ENCODE data around the gene EMILIN2.

The EMILIN2 gene

GRCh38 chr18:2890606-2891005 is 43.8 kb downstream of the EMILIN2 start:
- H3K27ac ChIP-seq (ENCODE audit: low read length, poor library complexity, severe bottlenecking) = no peak overlapping the region
- no peak overlapping the region for H2BK5ac ChIP-seq (ENCODE audit: low read depth, low read length, poor library complexity, severe bottlenecking)
- no peaks in the 10 kb centered on the region for H3K27me3 ChIP-seq (ENCODE audit: control insufficient read depth in 1 of 2, insufficient read depth in 1 of 2, low read length in 2 of 2)
- 82% methylated on average over 5 of the region's 5 CpGs for WGBS
- DNase-seq = no peak
- no peak overlapping the region for H3K14ac ChIP-seq (ENCODE audit: low read length in 2 of 2)
- no peak overlapping the region for H3K4me3 ChIP-seq (ENCODE audit: insufficient read depth in 1 of 2, low read depth in 1 of 2, low read length in 2 of 2)
- no peak overlapping the region for H4K8ac ChIP-seq (ENCODE audit: low read length)
- H2BK15ac ChIP-seq (ENCODE audit: low read depth, poor library complexity, severe bottlenecking) = no peak overlapping the region
- H3K18ac ChIP-seq (ENCODE audit: low read depth in 1 of 2, low read length in 2 of 2) = no peak overlapping the region
- no peak overlapping the region for H3K4ac ChIP-seq (ENCODE audit: low read depth in 1 of 2, low read length in 2 of 2)
- H4K91ac ChIP-seq (ENCODE audit: low read length) = no peak overlapping the region
- peaks cover 8% of the 10 kb centered on the region for H3K9me3 ChIP-seq (ENCODE audit: control insufficient read depth, low read length)
- H2AK5ac ChIP-seq (ENCODE audit: low read length, severe bottlenecking) = no peak overlapping the region
- H3K9ac ChIP-seq (ENCODE audit: low read length) = no peak overlapping the region
- H3K23ac ChIP-seq (ENCODE audit: low read length in 2 of 2) = no peak overlapping the region
- peaks cover 0 to 40% of the 10 kb centered on the region in 2 experiments for H3K36me3 ChIP-seq (ENCODE audit: control insufficient read depth in 1 of 2, insufficient read depth in 2 of 2, low read depth in 1 of 2, low read length in 2 of 2)
- no peak overlapping the region for H3K4me2 ChIP-seq (ENCODE audit: low read length, poor library complexity, severe bottlenecking)
- no peaks in the 10 kb centered on the region for H3K79me1 ChIP-seq (replicated peaks; ENCODE audit: low read length, poor library complexity, severe bottlenecking)
- peaks cover 8% of the 10 kb centered on the region for H3K4me1 ChIP-seq (ENCODE audit: control insufficient read depth, insufficient read depth, low read depth, low read length)
- no peak overlapping the region for H2AFZ ChIP-seq (ENCODE audit: low read depth, low read length)
- H2BK120ac ChIP-seq (ENCODE audit: low read depth, low read length) = no peak overlapping the region
- no peak overlapping the region for H2BK12ac ChIP-seq (ENCODE audit: low read length in 2 of 2)

- H2BK120ac ChIP-seq (ENCODE audit: low read depth, low read length) = no peak overlapping the region
- no peak overlapping the region for H3K9ac ChIP-seq (ENCODE audit: low read length)
- no peak overlapping the region for H3K18ac ChIP-seq (ENCODE audit: low read depth in 1 of 2, low read length in 2 of 2)
- no peak overlapping the region for H4K8ac ChIP-seq (ENCODE audit: low read length)
- H3K4me1 ChIP-seq (ENCODE audit: control insufficient read depth, insufficient read depth, low read depth, low read length) = peaks cover 8% of the 10 kb centered on the region
- H3K14ac ChIP-seq (ENCODE audit: low read length in 2 of 2) = no peak overlapping the region
- H3K79me1 ChIP-seq (replicated peaks; ENCODE audit: low read length, poor library complexity, severe bottlenecking) = no peaks in the 10 kb centered on the region
- H4K91ac ChIP-seq (ENCODE audit: low read length) = no peak overlapping the region
- H3K27me3 ChIP-seq (ENCODE audit: control insufficient read depth in 1 of 2, insufficient read depth in 1 of 2, low read length in 2 of 2) = no peaks in the 10 kb centered on the region
- no peak overlapping the region for H2BK12ac ChIP-seq (ENCODE audit: low read length in 2 of 2)
- whole genome bisulfite sequencing = 85% methylated on average over 19 of the region's 20 CpGs
- H2BK5ac ChIP-seq (ENCODE audit: low read depth, low read length, poor library complexity, severe bottlenecking) = no peak overlapping the region
- H3K4me3 ChIP-seq (ENCODE audit: insufficient read depth in 1 of 2, low read depth in 1 of 2, low read length in 2 of 2) = no peak overlapping the region
- peaks cover 0 to 35% of the 10 kb centered on the region in 2 experiments for H3K36me3 ChIP-seq (ENCODE audit: control insufficient read depth in 1 of 2, insufficient read depth in 2 of 2, low read depth in 1 of 2, low read length in 2 of 2)
- DNase-seq = no peak
- no peak overlapping the region for H2AFZ ChIP-seq (ENCODE audit: low read depth, low read length)
- H3K4ac ChIP-seq (ENCODE audit: low read depth in 1 of 2, low read length in 2 of 2) = no peak overlapping the region
- peaks cover 2% of the 10 kb centered on the region for H3K9me3 ChIP-seq (ENCODE audit: control insufficient read depth, low read length)
- no peak overlapping the region for H2BK15ac ChIP-seq (ENCODE audit: low read depth, poor library complexity, severe bottlenecking)
- H3K27ac ChIP-seq (ENCODE audit: low read length, poor library complexity, severe bottlenecking) = no peak overlapping the region
- H3K4me2 ChIP-seq (ENCODE audit: low read length, poor library complexity, severe bottlenecking) = no peak overlapping the region
- H3K23ac ChIP-seq (ENCODE audit: low read length in 2 of 2) = no peak overlapping the region
- no peak overlapping the region for H2AK5ac ChIP-seq (ENCODE audit: low read length, severe bottlenecking)
These were observed 45.0 kb downstream of the EMILIN2 start for GRCh38 chr18:2891526-2892431.

DNA sequence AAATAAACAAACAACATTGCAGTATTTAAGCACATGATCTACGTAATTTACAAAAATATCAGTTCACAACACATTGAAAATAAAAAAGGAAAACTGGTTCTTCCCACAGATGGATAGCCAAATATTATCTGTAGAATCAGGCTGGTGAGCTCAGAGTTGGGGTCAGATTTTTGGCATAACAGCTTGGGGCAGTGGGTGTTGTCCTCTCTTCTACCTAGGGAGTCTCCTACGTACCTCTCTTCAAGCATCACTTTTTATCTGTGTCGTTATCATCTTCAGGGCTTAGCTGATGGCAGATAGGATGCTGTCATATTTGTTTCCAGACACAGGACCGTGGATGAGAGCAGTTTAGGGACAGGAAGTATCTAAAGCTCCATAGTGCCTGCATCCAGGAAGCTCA is 46.2 kb downstream of the EMILIN2 start:
- no peak overlapping the region for H3K4me3 ChIP-seq (ENCODE audit: insufficient read depth in 1 of 2, low read depth in 1 of 2, low read length in 2 of 2)
- no peak overlapping the region for H3K18ac ChIP-seq (ENCODE audit: low read depth in 1 of 2, low read length in 2 of 2)
- no peak overlapping the region for H3K27ac ChIP-seq (ENCODE audit: low read length, poor library complexity, severe bottlenecking)
- no peak overlapping the region for H2BK120ac ChIP-seq (ENCODE audit: low read depth, low read length)
- no peak overlapping the region for H3K14ac ChIP-seq (ENCODE audit: low read length in 2 of 2)
- no peak overlapping the region for H3K4me2 ChIP-seq (ENCODE audit: low read length, poor library complexity, severe bottlenecking)
- 86% methylated on average over 3 of the region's 4 CpGs for WGBS
- H3K23ac ChIP-seq (ENCODE audit: low read length in 2 of 2) = no peak overlapping the region
- peaks cover 13% of the 10 kb centered on the region for H3K4me1 ChIP-seq (ENCODE audit: control insufficient read depth, insufficient read depth, low read depth, low read length)
- no peak overlapping the region for H2BK15ac ChIP-seq (ENCODE audit: low read depth, poor library complexity, severe bottlenecking)
- no peaks in the 10 kb centered on the region for H3K27me3 ChIP-seq (ENCODE audit: control insufficient read depth in 1 of 2, insufficient read depth in 1 of 2, low read length in 2 of 2)
- no peak overlapping the region for H2BK12ac ChIP-seq (ENCODE audit: low read length in 2 of 2)
- no peak overlapping the region for H2BK5ac ChIP-seq (ENCODE audit: low read depth, low read length, poor library complexity, severe bottlenecking)
- H3K9ac ChIP-seq (ENCODE audit: low read length) = no peak overlapping the region
- peaks cover 0 to 24% of the 10 kb centered on the region in 2 experiments for H3K36me3 ChIP-seq (ENCODE audit: control insufficient read depth in 1 of 2, insufficient read depth in 2 of 2, low read depth in 1 of 2, low read length in 2 of 2)
- H2AFZ ChIP-seq (ENCODE audit: low read depth, low read length) = no peak overlapping the region
- H4K91ac ChIP-seq (ENCODE audit: low read length) = no peak overlapping the region
- no peak for DNase-seq
- no peak overlapping the region for H3K4ac ChIP-seq (ENCODE audit: low read depth in 1 of 2, low read length in 2 of 2)
- H3K79me1 ChIP-seq (replicated peaks; ENCODE audit: low read length, poor library complexity, severe bottlenecking) = no peaks in the 10 kb centered on the region
- H4K8ac ChIP-seq (ENCODE audit: low read length) = no peak overlapping the region
- H3K9me3 ChIP-seq (ENCODE audit: control insufficient read depth, low read length) = no peaks in the 10 kb centered on the region
- H2AK5ac ChIP-seq (ENCODE audit: low read length, severe bottlenecking) = no peak overlapping the region

- no peak overlapping the region for H3K23ac ChIP-seq (ENCODE audit: low read length in 2 of 2)
- WGBS = 93% methylated on average over 5 of the region's 5 CpGs
- H4K8ac ChIP-seq (ENCODE audit: low read length) = no peak overlapping the region
- H3K27ac ChIP-seq (ENCODE audit: low read length, poor library complexity, severe bottlenecking) = no peak overlapping the region
- H3K9me3 ChIP-seq (ENCODE audit: control insufficient read depth, low read length) = no peaks in the 10 kb centered on the region
- no peak for DNase-seq
- H3K36me3 ChIP-seq (ENCODE audit: control insufficient read depth in 1 of 2, insufficient read depth in 2 of 2, low read depth in 1 of 2, low read length in 2 of 2) = peaks cover 0 to 23% of the 10 kb centered on the region in 2 experiments
- H3K4me3 ChIP-seq (ENCODE audit: insufficient read depth in 1 of 2, low read depth in 1 of 2, low read length in 2 of 2) = no peak overlapping the region
- H2BK120ac ChIP-seq (ENCODE audit: low read depth, low read length) = no peak overlapping the region
- H3K14ac ChIP-seq (ENCODE audit: low read length in 2 of 2) = no peak overlapping the region
- no peak overlapping the region for H2AK5ac ChIP-seq (ENCODE audit: low read length, severe bottlenecking)
- no peak overlapping the region for H2BK12ac ChIP-seq (ENCODE audit: low read length in 2 of 2)
- H3K18ac ChIP-seq (ENCODE audit: low read depth in 1 of 2, low read length in 2 of 2) = no peak overlapping the region
- no peak overlapping the region for H2AFZ ChIP-seq (ENCODE audit: low read depth, low read length)
- H3K4ac ChIP-seq (ENCODE audit: low read depth in 1 of 2, low read length in 2 of 2) = no peak overlapping the region
- no peak overlapping the region for H3K4me2 ChIP-seq (ENCODE audit: low read length, poor library complexity, severe bottlenecking)
- H3K27me3 ChIP-seq (ENCODE audit: control insufficient read depth in 1 of 2, insufficient read depth in 1 of 2, low read length in 2 of 2) = no peaks in the 10 kb centered on the region
- no peak overlapping the region for H3K9ac ChIP-seq (ENCODE audit: low read length)
- H3K79me1 ChIP-seq (replicated peaks; ENCODE audit: low read length, poor library complexity, severe bottlenecking) = no peaks in the 10 kb centered on the region
- H2BK15ac ChIP-seq (ENCODE audit: low read depth, poor library complexity, severe bottlenecking) = no peak overlapping the region
- H4K91ac ChIP-seq (ENCODE audit: low read length) = no peak overlapping the region
- H2BK5ac ChIP-seq (ENCODE audit: low read depth, low read length, poor library complexity, severe bottlenecking) = no peak overlapping the region
- peaks cover 17% of the 10 kb centered on the region for H3K4me1 ChIP-seq (ENCODE audit: control insufficient read depth, insufficient read depth, low read depth, low read length)
These were observed 46.9 kb downstream of the EMILIN2 start for GRCh38 chr18:2893676-2894075.

Data from mesenchymal stem cell (in vitro differentiated cells and primary cell).